Measurements from ENCODE around the gene NINJ2.
"Not testable (repeated sequence)": the region's sequence is repeated elsewhere in the genome, so short reads cannot be mapped to it uniquely, and the experiment has no call there.

The NINJ2 gene

DNA sequence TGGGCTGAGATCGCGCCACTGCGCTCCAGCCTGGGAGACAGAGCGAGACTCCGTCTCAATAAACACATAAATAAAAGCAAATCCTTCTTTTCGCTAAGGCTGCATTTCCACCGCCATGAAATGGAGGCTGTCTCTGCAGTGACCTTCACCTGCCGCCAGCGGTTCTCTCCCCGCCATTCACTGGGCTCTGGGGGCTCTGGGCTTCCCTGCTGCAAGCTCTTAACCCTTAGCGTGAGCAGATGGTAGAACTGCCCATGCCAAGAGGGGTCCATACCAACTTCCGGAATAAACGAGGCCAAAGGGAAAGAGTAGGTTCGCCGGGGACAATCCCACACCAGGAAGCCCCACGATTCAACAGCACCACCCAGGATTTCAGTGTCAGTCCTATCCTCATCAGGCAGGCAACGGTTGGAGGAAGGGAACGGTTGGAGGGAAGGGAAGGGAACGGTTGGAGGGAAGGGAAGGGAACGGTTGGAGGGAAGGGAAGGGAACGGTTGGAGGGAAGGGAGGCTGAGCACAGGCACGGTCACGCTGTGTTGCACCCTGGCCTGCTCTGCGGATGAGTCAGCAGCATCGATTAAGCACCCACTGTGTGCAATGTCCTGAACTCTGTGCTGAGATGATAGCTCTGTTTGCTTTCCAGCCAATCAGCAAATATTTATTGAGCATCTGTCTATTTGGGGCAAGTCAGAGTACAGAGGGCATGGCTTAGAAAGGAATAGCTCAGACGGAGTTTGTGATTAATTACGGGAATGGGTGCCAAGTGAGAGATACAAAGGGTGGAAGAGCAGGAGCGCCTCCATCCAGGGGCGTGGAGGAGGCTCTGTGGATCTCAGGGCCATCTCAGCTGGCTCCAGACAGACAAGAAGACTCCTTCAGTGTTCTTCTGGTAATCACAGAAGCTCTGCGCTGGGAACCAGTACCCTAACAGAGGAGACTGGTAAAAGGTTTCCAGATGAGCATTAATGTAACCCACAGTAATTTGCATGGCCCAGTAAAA lies 77.9 kb downstream of the NINJ2 start:
- peak; percentile 39 for DNase-seq (ENCODE audit: low spot score)

DNA sequence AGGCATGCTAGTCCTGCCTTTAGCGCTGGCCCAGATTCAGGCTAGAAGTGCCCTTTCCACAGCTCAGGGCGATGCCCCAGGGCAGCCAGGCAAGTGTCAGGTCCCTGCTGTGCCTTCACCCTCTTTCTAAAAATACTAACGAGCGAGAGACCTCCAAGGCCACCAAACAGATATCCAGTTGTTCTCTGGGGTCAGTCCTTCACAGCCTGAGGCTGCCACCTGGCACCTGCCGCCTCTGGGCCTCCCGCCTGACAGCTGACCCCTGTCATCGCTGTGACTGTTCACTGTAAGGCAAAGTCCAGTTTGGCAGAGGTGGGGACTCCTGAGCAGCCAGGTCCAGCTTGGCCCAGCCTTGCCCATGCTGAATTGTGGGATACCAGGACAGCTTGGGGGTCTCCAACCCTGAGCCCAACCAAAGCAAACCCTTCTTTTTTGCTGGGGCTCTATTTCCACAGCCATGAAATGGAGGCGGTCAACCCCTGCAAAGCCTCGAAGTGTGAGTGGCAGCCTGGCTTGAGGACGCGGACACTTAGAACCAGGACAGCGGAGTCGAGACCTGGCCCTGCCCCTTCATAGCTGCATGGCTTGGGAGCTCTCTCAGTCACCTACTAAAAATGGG lies 79.9 kb downstream of the NINJ2 start:
- DNase-seq (ENCODE audit: low spot score), result peak; percentile 60

DNA sequence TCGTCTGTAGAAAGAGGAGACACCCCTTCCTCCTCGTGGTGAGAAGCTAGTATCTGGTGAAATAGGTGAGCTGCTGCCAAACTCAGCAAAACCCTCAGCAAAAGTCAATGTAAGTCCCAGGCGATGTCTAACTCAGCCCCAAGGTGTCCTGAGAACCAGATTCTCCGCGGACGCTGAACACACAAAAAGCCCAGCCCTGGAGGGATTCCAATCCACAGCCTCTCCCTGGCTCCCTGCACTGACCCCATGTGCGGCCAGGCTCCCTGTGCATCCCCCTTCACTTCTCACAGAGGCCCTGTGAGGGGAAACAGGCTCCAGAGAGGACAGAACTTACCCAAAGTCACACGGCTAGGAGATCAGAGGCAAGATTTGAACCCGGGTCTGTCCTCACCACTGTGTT lies 81.5 kb downstream of the NINJ2 start:
- no peak for DNase-seq (ENCODE audit: low spot score)

DNA sequence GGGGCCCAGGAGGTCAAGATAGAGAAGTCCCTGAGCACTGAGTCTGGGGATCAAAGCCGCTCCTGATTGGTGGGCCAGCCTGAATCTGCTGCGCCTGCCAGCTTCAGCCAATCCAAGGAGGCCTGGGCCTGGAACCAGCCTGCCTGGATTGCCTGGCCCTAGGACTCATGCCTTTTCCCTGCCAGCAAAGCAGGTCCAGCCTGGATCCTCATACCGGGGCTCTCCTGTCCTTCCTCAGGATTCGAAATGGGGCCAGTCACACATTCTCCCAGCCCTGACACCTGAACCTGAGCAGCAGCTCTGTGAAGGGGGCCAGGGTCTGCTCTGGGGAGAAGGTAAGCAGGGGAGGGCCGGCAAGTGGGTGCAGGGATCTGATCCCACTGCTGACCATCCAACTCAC lies 81.9 kb downstream of the NINJ2 start:
- peak; percentile 49 for DNase-seq (ENCODE audit: low spot score)

DNA sequence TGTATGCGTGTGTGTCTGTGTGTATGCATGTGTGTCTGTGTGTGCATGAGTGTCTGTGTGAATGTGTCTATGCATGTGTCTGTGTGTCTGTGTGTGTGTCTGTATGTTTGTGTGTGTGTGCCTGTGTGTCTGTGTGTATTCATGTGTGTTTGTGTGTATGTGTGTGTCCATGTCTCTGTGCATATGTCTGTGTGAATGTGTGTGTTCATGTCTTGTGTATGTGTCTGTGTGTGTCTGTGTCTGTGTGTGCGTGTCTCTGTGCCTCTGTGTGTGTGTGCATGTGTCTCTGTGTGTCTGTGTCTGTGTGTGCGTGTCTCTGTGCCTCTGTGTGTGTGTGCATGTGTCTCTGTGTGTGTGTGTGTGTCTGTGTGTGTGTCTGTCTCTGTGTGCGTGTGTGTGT lies 82.4 kb downstream of the NINJ2 start:
- no peak for DNase-seq (ENCODE audit: low spot score)

DNA sequence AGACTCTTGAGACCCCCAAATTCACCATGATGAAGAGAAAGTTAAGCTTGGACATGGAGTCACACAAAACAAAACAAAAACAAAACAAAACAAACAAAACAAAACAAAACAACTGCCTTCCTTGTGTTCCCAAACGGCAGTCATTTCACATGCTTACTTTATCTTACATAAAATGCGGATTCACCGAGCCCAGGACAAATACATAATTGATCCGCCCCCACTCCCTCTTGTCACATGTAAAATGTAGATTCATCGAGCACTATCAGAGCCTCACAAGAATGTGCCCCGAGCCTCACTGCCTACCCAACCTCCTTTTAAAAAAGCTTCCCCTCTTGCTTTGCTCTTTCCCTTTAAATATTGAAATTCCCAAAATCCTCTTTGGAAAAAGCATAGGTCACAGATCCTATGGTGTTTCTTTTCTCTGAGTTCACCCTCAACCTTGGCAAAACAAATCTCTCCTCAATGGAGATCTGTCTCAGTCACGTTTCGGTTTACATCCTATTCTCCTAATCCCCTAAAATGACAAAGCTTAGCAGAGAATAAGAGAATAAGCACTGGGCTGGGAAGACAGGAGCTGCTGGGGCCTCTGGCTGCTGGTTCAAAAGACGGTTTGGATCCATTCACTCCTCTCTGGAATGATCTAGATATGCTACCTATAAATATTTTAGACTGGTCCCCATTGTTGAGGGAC lies 83.7 kb downstream of the NINJ2 start:
- peak; percentile 53 for DNase-seq (ENCODE audit: low spot score)

DNA sequence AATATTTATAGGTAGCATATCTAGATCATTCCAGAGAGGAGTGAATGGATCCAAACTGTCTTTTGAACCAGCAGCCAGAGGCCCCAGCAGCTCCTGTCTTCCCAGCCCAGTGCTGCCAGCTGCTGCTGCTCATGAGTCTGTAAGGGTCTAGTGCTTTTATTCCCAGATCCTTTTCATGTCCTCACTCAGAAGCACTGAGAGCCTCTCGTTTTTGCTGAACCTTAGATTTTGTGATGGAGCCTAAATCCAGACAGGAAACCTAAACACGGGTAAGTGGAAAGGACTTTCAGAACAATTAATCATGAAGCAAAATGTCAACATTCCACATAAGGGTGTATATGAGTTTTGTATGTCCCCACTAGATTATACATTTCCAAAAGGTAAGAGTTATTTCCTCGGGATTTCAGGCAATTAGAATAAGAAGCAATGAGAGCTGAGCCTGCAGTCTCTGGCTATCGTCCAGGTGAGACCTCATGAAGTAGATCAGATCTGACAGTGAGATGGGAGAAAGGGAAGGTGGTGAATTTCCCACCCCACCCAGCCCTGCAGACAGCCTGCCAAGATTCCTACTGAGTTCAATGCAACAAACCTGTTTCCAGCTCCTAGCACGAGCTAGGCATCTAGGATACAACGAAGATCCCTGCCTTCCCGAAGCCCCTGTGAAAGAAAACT lies 84.4 kb downstream of the NINJ2 start:
- DNase-seq (ENCODE audit: low spot score), result peak; percentile 50

DNA sequence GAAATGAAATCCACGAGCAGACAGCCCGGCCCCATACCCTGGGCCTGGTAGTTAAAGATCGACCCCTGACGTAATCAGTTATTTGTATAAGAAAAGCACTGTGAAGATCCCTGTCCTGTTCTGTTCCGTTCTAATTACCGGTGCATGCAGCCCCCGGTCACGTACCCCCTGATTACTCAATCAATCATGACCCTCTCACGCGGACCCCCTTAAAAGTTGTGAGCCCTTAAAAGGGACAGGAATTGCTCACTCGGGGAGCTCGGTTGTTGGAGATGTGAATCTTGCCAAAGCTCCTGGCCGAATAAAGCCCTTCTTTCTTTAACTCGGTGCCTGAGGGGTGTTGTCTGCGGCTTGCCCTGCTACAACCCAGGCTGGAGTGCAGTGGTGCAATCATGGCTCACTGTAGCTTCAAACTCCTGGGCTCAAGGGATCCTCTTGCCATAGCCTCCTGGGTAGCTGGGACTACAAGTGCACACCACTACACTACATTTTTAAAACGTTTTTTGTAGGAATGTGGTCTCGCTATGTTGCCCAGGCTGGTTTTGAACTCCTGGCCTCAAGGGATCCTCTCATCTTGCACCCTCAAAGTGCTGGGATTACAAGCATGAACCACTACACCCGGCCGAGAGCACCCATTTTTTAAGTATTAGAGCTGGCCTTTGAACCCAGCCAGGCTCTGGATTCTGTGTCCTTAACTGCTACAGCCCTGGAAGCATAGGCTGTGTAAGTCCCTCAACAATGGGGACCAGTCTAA lies 85.1 kb downstream of the NINJ2 start:
- DNase-seq (ENCODE audit: low spot score), result not testable (repeated sequence)

DNA sequence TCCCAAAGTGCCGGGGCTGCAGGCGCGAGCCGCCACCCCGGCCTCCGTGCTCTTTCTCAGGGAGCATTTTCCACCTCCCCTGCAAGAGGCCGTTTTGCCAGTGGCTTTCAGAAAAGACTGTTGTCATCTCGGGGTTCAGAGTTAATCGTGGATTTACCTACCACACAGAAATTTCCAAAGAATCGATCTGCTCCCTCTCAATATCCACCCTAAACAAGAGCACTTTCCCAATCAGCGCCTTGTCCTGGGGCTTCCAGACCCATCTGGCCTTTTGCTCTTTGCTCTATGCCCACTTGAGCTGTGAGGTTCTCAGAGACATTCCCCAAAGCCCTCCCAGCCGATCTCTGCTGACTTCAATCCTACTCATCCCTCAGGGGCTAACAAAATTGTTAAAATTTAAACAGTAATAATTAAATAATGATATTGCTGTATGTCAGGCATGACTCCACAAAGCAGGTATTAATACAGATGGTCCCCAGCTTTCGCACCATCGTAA lies 86.6 kb downstream of the NINJ2 start:
- no peak for DNase-seq (ENCODE audit: low spot score)

DNA sequence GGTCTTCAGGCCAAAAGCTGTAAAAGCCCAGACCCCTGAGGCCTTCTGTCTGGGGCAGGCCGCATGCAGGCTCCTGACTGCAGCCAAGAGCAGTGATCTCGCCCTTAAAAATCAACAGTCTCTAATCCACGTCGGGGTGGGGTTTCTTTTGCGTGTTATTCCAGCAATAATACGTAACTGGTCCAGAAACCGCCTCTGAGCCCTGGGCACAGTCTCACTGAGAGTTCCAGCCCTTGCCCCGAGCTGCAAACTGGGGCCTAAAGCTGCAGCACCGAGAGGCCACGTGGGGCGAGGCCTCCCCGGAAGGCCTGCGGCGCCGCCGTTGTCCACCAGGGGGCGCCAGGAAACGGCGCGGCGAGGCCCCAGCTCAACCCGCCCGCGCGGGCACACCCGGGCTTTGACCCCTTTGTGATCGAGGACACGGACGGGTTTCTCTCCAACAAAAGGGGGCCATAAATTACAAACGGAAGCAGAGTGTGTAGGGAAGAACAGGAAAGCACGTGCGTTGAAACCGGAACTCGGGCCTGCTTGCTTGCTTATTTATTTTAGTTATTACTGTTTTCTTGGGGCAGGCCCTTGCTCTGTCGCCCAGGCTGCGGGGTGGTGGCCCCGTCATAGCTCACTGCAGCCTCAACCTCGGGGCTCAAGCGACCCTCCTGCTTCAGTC lies 87.2 kb downstream of the NINJ2 start:
- peak; percentile 94 for DNase-seq (ENCODE audit: low spot score)

DNA sequence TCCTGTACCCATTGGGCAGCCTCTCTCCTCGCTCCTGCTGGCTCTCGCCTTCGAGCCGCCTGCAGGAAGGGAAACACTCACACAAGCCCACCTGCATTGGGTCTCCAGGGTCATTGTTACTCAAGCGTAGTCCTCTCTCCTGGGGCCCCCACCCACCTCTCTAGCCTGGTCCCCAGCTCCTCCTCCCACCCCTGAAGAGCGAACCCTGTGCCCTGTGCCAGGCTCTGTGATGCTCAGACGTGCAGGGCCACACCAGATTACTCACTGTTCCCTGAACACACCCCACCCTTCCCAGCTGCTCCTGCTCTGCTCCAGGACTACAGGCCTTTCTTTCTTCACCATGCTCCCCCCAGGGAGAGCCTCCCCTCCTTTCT lies 88.1 kb downstream of the NINJ2 start:
- DNase-seq (ENCODE audit: low spot score), result no peak

DNA sequence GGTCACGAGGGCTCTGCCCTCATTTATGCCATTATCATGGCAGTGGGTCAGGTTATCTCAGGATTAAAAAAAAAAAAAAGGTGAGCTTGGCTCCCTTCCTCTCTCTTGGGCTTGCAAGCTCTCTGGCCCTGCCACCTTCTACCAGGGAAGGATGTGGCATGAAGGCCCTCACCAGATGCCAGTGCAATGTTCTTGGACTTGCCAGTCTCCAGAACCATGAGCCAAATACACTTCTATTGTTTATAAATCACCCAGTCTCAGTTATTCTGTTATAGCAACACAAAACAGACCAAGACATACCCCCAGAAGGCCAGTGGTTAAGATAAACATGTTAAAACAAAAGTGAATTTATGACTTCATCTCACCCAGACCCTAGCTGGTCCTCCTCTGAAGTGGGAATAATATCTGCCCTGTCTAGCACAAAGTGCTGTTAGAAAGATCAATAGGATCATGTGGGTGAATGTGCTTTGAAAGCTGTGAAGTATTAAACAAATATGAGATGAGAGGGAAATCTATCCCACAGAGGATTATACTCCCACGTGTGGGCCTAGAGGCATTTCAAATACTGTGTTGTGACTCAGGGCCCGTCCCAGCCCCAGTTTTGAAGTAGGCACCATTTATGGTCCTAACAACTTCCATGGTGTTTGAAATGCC lies 88.6 kb downstream of the NINJ2 start:
- DNase-seq (ENCODE audit: low spot score), result no peak

DNA sequence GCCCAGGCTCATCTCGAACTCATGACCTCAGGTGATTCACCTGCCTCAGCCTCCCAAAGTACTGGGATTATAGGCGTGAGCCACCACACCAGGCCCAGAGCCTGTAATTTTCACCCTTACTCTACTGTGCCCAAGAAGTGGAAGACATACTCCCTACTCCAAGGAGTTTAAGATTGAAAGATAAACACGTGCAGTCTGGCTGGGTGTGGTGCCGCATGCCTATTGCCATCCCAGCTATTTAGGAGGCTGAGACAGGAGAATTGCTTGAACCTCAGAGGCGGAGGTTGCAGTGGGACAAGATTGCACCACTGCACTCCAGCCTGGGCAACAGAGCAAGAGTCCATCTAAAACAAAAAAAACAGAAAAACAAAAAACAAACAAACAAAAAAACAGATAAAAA lies 90.0 kb downstream of the NINJ2 start:
- DNase-seq (ENCODE audit: low spot score), result no peak

DNA sequence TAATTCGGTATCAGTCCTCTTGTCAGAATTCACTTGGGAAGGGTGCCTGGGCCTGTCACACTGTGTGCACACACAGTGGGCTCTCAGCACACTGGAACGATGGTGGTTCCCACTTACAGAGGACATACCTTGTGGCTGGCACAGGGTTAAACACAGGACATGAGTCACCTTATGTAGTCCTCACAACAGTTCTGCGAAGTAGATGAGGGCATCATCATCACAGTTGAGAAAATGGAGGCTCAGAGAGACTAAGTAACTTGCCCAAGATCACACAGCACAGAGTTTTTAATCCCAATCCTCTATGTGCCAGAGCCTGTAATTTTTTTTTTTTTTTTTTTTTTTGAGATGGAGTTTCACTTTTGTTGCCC lies 90.7 kb downstream of the NINJ2 start:
- DNase-seq (ENCODE audit: low spot score), result no peak

DNA sequence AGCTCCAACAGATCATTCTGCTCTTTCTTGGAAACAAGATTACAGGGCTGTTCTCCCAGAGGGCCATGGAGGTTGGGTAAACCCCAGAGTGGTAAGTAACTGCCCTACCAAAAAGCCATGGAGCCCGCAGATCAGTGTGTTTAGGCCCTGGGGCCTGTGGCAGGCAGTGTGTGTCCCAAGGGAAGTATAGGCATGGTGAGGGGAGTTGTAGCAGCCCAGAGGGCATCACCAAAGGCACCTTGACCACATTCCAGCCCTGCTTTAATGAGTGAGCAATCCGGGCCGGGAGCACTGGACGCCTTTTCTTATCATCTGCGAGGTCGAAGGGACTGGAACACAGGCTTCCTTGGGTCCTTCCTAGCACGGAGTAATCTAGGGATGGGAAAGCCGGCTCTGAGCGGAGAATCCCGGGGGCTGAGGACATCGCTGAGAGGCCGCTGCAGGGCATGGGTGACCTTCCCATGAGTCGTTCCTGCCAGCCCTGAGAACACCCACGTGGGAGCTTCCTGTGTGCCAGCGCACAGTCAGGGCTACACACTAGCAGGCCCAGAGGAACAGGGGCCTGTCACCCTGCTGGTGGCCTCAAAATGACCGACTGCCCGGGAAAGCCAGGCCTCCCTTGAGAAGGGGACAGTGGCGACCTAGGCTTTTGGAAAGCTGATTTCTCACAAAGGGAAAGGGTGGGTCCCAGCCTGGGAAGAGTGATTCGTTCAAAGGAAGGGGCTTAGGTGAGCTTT lies 91.3 kb downstream of the NINJ2 start:
- DNase-seq (ENCODE audit: low spot score), result no peak

DNA sequence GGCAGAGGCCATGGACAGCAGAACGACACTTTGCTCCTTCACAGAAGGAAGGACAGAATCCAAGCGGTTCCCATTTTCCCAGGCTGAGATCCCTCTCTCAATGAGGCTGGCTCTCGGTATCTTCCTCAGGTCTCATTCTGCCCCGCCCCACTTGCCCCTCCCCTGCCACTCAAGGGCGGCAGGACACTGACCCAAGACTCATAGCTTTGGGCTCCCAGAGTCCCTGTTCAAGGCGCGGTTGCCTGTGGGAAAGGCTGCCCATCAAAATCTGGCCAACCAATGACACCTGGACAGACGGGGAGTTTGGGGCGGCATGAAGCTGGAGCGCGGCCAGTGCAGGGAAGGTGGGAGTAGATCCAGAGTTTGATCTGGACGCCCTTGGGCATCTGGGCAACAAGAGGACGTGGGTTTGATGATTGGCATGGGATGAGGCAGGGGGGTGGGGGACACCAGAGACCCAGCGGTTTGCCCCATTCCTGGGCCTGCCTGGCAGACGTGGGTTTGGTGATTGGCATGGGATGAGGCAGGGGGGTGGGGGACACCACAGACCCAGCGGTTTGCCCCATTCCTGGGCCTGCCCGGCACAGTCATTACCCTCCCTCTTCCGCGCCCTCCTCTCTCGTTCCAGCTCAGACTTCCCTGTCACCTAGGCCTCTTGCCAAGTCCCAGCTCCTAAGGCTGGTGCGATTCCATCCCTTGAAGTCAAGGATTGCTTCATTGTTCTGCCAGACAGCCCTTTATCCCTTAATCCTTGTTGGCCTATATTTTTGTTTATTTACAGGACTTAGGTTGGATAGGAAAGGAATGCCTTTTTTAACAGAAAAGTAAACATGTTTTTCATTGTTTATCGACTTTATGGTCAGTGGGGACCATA lies 92.1 kb downstream of the NINJ2 start:
- DNase-seq (ENCODE audit: low spot score), result no peak

DNA sequence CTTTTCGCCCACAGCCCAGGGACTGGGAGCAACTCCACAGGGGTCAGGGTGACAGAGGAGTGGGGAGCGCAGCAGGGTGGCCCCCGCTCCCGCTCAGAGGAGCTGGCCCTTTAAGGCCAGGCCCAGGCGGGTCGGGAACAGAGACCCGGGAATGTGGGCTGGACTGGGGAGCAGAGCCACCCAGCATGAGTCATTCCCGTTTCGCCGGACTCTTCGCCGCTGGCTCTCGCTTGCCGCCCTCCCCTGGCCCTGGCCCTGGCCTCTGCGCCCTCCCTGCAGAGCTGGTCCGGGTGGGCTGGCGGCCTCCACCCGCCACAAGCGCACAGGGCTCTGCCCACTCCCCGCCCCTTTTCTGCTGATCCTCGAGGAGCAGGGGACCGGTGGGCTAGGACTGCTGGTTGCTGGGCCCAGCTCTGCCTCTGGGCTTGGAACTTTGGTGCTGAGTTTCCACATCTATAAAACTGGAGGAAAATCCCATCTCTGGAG lies 92.8 kb downstream of the NINJ2 start:
- peak; percentile 83 for DNase-seq (ENCODE audit: low spot score)

DNA sequence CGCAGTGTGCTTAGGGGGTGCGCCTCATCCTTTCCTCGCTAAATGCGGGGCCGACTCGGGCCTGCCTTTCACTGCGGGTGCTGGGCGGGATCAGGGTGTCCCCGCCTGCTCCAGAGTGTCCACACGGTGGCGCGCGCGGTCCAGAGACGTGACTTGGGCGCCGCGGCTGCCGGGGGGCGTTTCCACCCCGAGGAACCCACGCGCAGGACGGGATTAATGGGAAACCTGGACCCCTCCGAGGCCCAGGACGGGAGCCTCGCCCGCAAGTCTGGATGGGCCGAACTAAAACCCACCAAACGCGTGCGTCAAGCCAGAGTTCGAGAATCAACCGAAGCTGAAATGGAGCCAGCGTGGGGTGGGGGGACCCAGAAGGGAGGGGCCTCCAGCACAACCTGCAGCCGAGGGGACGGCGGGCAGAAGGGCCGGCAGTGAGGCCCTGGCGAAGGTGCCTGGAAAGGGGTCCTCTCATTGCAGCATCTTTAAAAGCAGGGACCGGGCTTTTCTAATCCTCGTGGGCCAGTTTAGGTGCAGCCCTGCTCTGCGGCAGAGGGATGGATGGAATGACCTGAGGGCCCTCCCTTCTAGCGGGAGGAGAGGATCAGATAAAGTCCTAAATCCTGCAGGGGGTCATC lies 93.3 kb downstream of the NINJ2 start:
- peak; percentile 96 for DNase-seq (ENCODE audit: low spot score)

All from ecto neural progenitor cell (in vitro differentiated cells).